Sigmoid colon (tissue), 7 donors: ENCODE data around the gene ST6GALNAC4. TPM values are rescaled to one million over a fixed set of nuclear protein-coding genes. Genes with fewer than 3 reads are reported as not detected.
A peak's percentile ranks its signal among the peaks of the same experiment; 100 is the strongest.

Source experiments
- DNase-seq: peaks from one replicate; pipeline ENCODE4 v3.0.0-alpha.2; 2019
- H3K27ac ChIP-seq, 4 donors: fragments of 200-600 bp; sonication (generic); one replicate each; pipeline ENCODE4 v1.5.1; 2016 to 2019; ENCODE audit warnings: mild to moderate bottlenecking in 1 of 4
- H3K27me3 ChIP-seq, 3 donors: fragments of 200-600 bp; sonication (generic); one replicate each; pipeline ENCODE4 v1.5.1; 2019; ENCODE audit warnings: mild to moderate bottlenecking in 1 of 3
- H3K36me3 ChIP-seq, 4 donors: fragments of 200-600 bp; sonication (generic); one replicate each; pipeline ENCODE4 v1.5.1; 2016 to 2019
- H3K4me1 ChIP-seq, 4 donors: fragments of 200-600 bp; sonication (generic); one replicate each; pipeline ENCODE4 v1.5.1; 2017 to 2019
- H3K4me3 ChIP-seq, 4 donors: fragments of 200-600 bp; sonication (generic); one replicate each; pipeline ENCODE4 v1.5.1; 2017 to 2019; ENCODE audit warnings: mild to moderate bottlenecking in 2 of 4, moderate library complexity in 1 of 4
- H3K9me3 ChIP-seq, 4 donors: fragments of 200-600 bp in 3 of 4; sonication (generic) in 3 of 4; one replicate each; pipeline versions ENCODE4 v1.5.1 to v1.6.1; 2013 to 2019
- CTCF ChIP-seq, 4 experiments: fragments of 450-650 bp in 3 of 4; fragments of 200-600 bp in 1 of 4; IDR thresholded peaks; one replicate each; pipeline ENCODE4 v1.5.1; 2016 to 2019; ENCODE audit warnings: antibody characterized with exemption in 4 of 4, mild to moderate bottlenecking in 3 of 4, moderate library complexity in 2 of 4
- EP300 ChIP-seq, 4 donors: sonication (generic); formaldehyde crosslinking; IDR thresholded peaks; one replicate each; pipeline ENCODE4 v1.6.1; 2017; ENCODE audit warnings: antibody characterized with exemption in 4 of 4
- POLR2A ChIP-seq, 2 donors: fragments of 450-650 bp; IDR thresholded peaks; one replicate each; pipeline ENCODE4 v1.6.1; 2016; ENCODE audit warnings: antibody characterized with exemption in 2 of 2, mild to moderate bottlenecking in 2 of 2, moderate library complexity in 2 of 2
- POLR2AphosphoS5 ChIP-seq, 4 donors: sonication (generic); formaldehyde crosslinking; IDR thresholded peaks; one replicate each; pipeline ENCODE4 v1.6.1; 2017; ENCODE audit warnings: antibody characterized with exemption in 4 of 4
- WGBS, 2 donors: extraction: QIAGEN DNeasy Blood & Tissue Kit; methylation state at CpG; one replicate each; pipeline ENCODE4 v1.1.7; 2013; 5-methylcytosine and 5-hydroxymethylcytosine counted together
- intact Hi-C: fragments of 100-400 bp; cut with DNase I; formaldehyde crosslinking; loops from one replicate; pipeline ENCODE4 v1.15.1; 2023
- polyA plus RNA-seq, 3 donors: library from polyadenylated mRNA; stranded (reverse); fragments of 200-250 nt; gene quantifications; one replicate each; pipeline ENCODE4 v1.2.3, GENCODE V29; 2013
- total RNA-seq, 4 donors: library from RNA; depleted of rRNA; stranded (reverse); fragments of >200 nt; gene quantifications; one replicate each; pipeline ENCODE4 v1.1.0, GENCODE V29; 2016
- donor health status: healthy with polysubstance abuse.
- donor health status: Bipolar disorder and iron deficiency.
- donor health status: healthy.

Gene ST6GALNAC4
- 10 to 100 TPM; 22.8 to 27.7 (median 25.5) TPM for total RNA-seq
- 10 to 100 TPM; 25.2 to 51.1 (median 37.7) TPM for polyA plus RNA-seq

GRCh38 chr9:127916720-127917581, at the start of gene ST6GALNAC4:
Gene ST6GALNAC4, minus strand, starts transcription at chr9:127917041. Its CDS starts 622 bp downstream, at chr9:127916419.
- H3K27ac ChIP-seq = peak within 1 kb of the TSS; percentile 72 to 81 (median 78)
- peaks cover 0 to 55% (median 50%) of the 10 kb centered on the region in 4 donors for H3K4me1 ChIP-seq
- DNase-seq = peak; percentile 97
- TF ChIP-seq CTCF (IDR thresholded peaks at IDR 0.05) (no peak), POLR2A (IDR thresholded peaks at IDR 0.05) (peak in 1 of 2 donors; percentile 39), POLR2AphosphoS5 (IDR thresholded peaks at IDR 0.05) (peak; percentile 57 to 80 (median 70))
- peaks cover 0 to 8% (median 3%) of the 10 kb centered on the region in 4 donors for H3K36me3 ChIP-seq
- H3K27me3 ChIP-seq = no peaks in the 10 kb centered on the region
- H3K4me3 ChIP-seq = peak within 1 kb of the TSS; percentile 51 to 68 (median 66)
- WGBS, 2 donors = 2% methylated on average over 71 of the region's 71 CpGs
- intact Hi-C loops = loop anchor here (2.0 to 5.0 kb wide), 5 partner anchors 18 to 182 kb away; partner anchors contain the start of genes AK1, CDK9, FPGS and ST6GALNAC6
- no peaks in the 10 kb centered on the region for H3K9me3 ChIP-seq

GRCh38 chr9:127965953-127966352, 49.1 kb upstream of the ST6GALNAC4 start:
- WGBS, 2 donors = 30 to 60% methylated on average over 6 of the region's 6 CpGs
- Histone ChIP-seq H3K9me3 (no peaks in the 10 kb centered on the region), H3K36me3 (no peaks in the 10 kb centered on the region), H3K27me3 (no peaks in the 10 kb centered on the region), H3K4me3 (peak overlapping the region in 1 of 4 donors; percentile 26), H3K4me1 (peaks cover 0 to 100% (median 99%) of the 10 kb centered on the region in 4 donors), H3K27ac (peak overlapping the region; percentile 94 to 99 (median 96))
- TF ChIP-seq EP300 (IDR thresholded peaks at IDR 0.05) (no peak), POLR2AphosphoS5 (IDR thresholded peaks at IDR 0.05) (no peak), POLR2A (IDR thresholded peaks at IDR 0.05) (no peak), CTCF (IDR thresholded peaks at IDR 0.05) (no peak)
- DNase-seq = no peak
- intact Hi-C loops = no loop called here

- Histone ChIP-seq H3K36me3 (no peaks in the 10 kb centered on the region), H3K27me3 (no peaks in the 10 kb centered on the region), H3K4me3 (peak overlapping the region; percentile 5 to 23 (median 7)), H3K9me3 (no peaks in the 10 kb centered on the region), H3K27ac (peak overlapping the region; percentile 94 to 99 (median 96)), H3K4me1 (peaks cover 0 to 94% (median 88%) of the 10 kb centered on the region in 4 donors)
- peak; percentile 38 to 75 (median 46) for TF ChIP-seq EP300 (IDR thresholded peaks at IDR 0.05)
- TF ChIP-seq CTCF (IDR thresholded peaks at IDR 0.05) = peak in 1 of 4 experiments; percentile 22
- TF ChIP-seq POLR2A (IDR thresholded peaks at IDR 0.05) = no peak
- TF ChIP-seq POLR2AphosphoS5 (IDR thresholded peaks at IDR 0.05) = peak; percentile 68 to 86 (median 70)
- peak; percentile 91 for DNase-seq
- intact Hi-C loops = no loop called here
- 72 to 75% methylated on average over 19 of the region's 19 CpGs for WGBS, 2 donors
Observed at GRCh38 chr9:127963359-127964064, 46.7 kb upstream of the ST6GALNAC4 start.

GRCh38 chr9:127963041-127963358, 46.2 kb upstream of the ST6GALNAC4 start:
- TF ChIP-seq CTCF (IDR thresholded peaks at IDR 0.05) (no peak), POLR2A (IDR thresholded peaks at IDR 0.05) (no peak), EP300 (IDR thresholded peaks at IDR 0.05) (no peak), POLR2AphosphoS5 (IDR thresholded peaks at IDR 0.05) (no peak)
- Histone ChIP-seq H3K4me3 (peak overlapping the region in 2 of 4 donors; percentile 7 to 23), H3K9me3 (no peaks in the 10 kb centered on the region), H3K27ac (peak overlapping the region; percentile 94 to 99 (median 96)), H3K27me3 (no peaks in the 10 kb centered on the region), H3K36me3 (no peaks in the 10 kb centered on the region), H3K4me1 (peaks cover 0 to 89% (median 83%) of the 10 kb centered on the region in 4 donors)
- 69 to 77% methylated on average over 3 of the region's 3 CpGs for WGBS, 2 donors
- intact Hi-C loops = no loop called here
- no peak for DNase-seq
